CD14-positive monocyte (primary cell): ENCODE data around the gene OSBPL1A. TPM values are rescaled to one million over a fixed set of nuclear protein-coding genes. Genes with fewer than 3 reads are reported as not detected.

Source experiments
- DNase-seq, 3 donors: peaks; one replicate each; pipeline ENCODE4 v3.0.0-alpha.2; 2011 to 2022
- H2AFZ ChIP-seq: 2 replicates; pipeline ENCODE4 v1.6.0; 2012; ENCODE audit warnings: mild to moderate bottlenecking, low read depth, low read length, inconsistent platforms; ENCODE audit not compliant: insufficient read depth, poor library complexity, severe bottlenecking
- H3K27ac ChIP-seq, 2 donors: 1 replicate in 1 of 2; 2 replicates in 1 of 2; pipeline ENCODE4 v1.5.1; 2012 to 2013; ENCODE audit warnings: low read length in 2 of 2, control low read depth in 1 of 2, inconsistent platforms in 1 of 2, low read depth in 1 of 2, mild to moderate bottlenecking in 1 of 2
- H3K27me3 ChIP-seq, 2 donors: one replicate each; pipeline versions ENCODE4 v1.6.0 to v1.6.1; 2011 to 2013; ENCODE audit warnings: low read length in 2 of 2; ENCODE audit not compliant: control insufficient read depth in 2 of 2, insufficient read depth in 2 of 2
- H3K36me3 ChIP-seq, 2 donors: replicated peaks in 1 of 2; 1 replicate in 1 of 2; 2 replicates in 1 of 2; pipeline versions ENCODE4 v1.5.1 to v1.6.1; 2012 to 2013; ENCODE audit warnings: low read length in 2 of 2, control low read depth in 1 of 2, inconsistent platforms in 1 of 2, mild to moderate bottlenecking in 1 of 2; ENCODE audit not compliant: insufficient read depth in 2 of 2, control insufficient read depth in 1 of 2
- H3K4me1 ChIP-seq, 2 donors: 1 replicate in 1 of 2; 2 replicates in 1 of 2; pipeline versions ENCODE4 v1.5.1 to v1.6.1; 2012 to 2013; ENCODE audit warnings: low read length in 2 of 2, control low read depth in 1 of 2, inconsistent platforms in 1 of 2, mild to moderate bottlenecking in 1 of 2, moderate library complexity in 1 of 2; ENCODE audit not compliant: insufficient read depth in 2 of 2, control insufficient read depth in 1 of 2
- H3K4me2 ChIP-seq: replicated peaks from 2 replicates; pipeline ENCODE3; 2012; ENCODE audit warnings: low read length, moderate library complexity, mild to moderate bottlenecking; ENCODE audit not compliant: poor library complexity, severe bottlenecking; ENCODE audit errors: extremely low read depth
- H3K4me3 ChIP-seq, 3 experiments: fragments of 200-600 bp in 1 of 3; sonication (generic) in 1 of 3; replicated peaks in 1 of 3; 1 replicate in 2 of 3; 2 replicates in 1 of 3; pipeline ENCODE4 v1.5.1; 2011 to 2013; ENCODE audit warnings: low read length in 3 of 3, mild to moderate bottlenecking in 3 of 3, control low read depth in 2 of 3, low read depth in 2 of 3, inconsistent platforms in 1 of 3, moderate library complexity in 1 of 3
- H3K79me2 ChIP-seq: 2 replicates; pipeline ENCODE4 v1.6.0; 2012; ENCODE audit warnings: mild to moderate bottlenecking, control low read depth, inconsistent platforms, low read length, moderate library complexity; ENCODE audit not compliant: insufficient read depth
- H3K9ac ChIP-seq: 2 replicates; pipeline ENCODE4 v1.6.0; 2017; ENCODE audit warnings: low read length, mild to moderate bottlenecking; ENCODE audit not compliant: insufficient read depth, poor library complexity, severe bottlenecking
- H3K9me3 ChIP-seq, 2 donors: replicated peaks in 1 of 2; 1 replicate in 1 of 2; 2 replicates in 1 of 2; pipeline versions ENCODE4 v1.5.1 to v1.6.1; 2012 to 2013; ENCODE audit warnings: low read length in 2 of 2, control low read depth in 1 of 2; ENCODE audit not compliant: control insufficient read depth in 1 of 2, insufficient read depth in 1 of 2
- H4K20me1 ChIP-seq: 2 replicates; pipeline ENCODE4 v1.6.0; 2012; ENCODE audit warnings: mild to moderate bottlenecking, low read length, control low read depth, moderate library complexity; ENCODE audit not compliant: insufficient read depth
- H3K27ac Mint-ChIP-seq, 7 donors: one replicate each; pipeline ENCODE4 v1.8.0; 2020; ENCODE audit warnings: mild to moderate bottlenecking in 7 of 7, mixed read lengths in 7 of 7, moderate library complexity in 6 of 7, inconsistent platforms in 2 of 7
- H3K27me3 Mint-ChIP-seq, 3 donors: one replicate each; pipeline ENCODE4 v1.8.0; 2021 to 2022; ENCODE audit warnings: low read depth in 3 of 3, mild to moderate bottlenecking in 3 of 3, mixed read lengths in 3 of 3, moderate library complexity in 3 of 3, inconsistent platforms in 1 of 3
- H3K36me3 Mint-ChIP-seq, 2 donors: one replicate each; pipeline ENCODE4 v1.8.0; 2020; ENCODE audit warnings: mixed read lengths in 2 of 2, inconsistent platforms in 1 of 2, mild to moderate bottlenecking in 1 of 2
- H3K4me1 Mint-ChIP-seq: one replicate; pipeline ENCODE4 v1.8.0; 2020; ENCODE audit warnings: mild to moderate bottlenecking, mixed read lengths
- H3K4me3 Mint-ChIP-seq, 2 donors: one replicate each; pipeline ENCODE4 v1.8.0; 2020; ENCODE audit warnings: mild to moderate bottlenecking in 2 of 2, mixed read lengths in 2 of 2, moderate library complexity in 1 of 2
- H3K9me3 Mint-ChIP-seq, 7 donors: one replicate each; pipeline ENCODE4 v1.8.0; 2020 to 2022; ENCODE audit warnings: mixed read lengths in 7 of 7, mild to moderate bottlenecking in 6 of 7, moderate library complexity in 6 of 7, inconsistent platforms in 2 of 7
- WGBS: methylation state at CpG from one replicate; pipeline ENCODE4 v1.1.5; 2013; ENCODE audit warnings: missing lambda C conversion rate; ENCODE audit not compliant: insufficient coverage; 5-methylcytosine and 5-hydroxymethylcytosine counted together
- intact Hi-C, 2 donors: fragments of 100-400 bp; cut with micrococcal nuclease; formaldehyde crosslinking; loops; one replicate each; pipeline versions ENCODE4 v1.15.0 to v1.15.1; 2023
- polyA plus RNA-seq, 3 donors: library from polyadenylated mRNA; depleted of rRNA in 1 of 3; unstranded in 2 of 3; stranded (reverse) in 1 of 3; fragments of 300-500 nt in 2 of 3; fragments of >200 nt in 1 of 3; fragmentation: Illumina TruSeq in 2 of 3; gene quantifications; 1 replicate in 2 of 3; 2 replicates in 1 of 3; pipeline ENCODE4 v1.2.3, GENCODE V29; 2012 to 2021
- TF ChIP-seq, protein P1 (sequence below): fragments of 200-600 bp; IDR thresholded peaks from one replicate; pipeline ENCODE4 v1.8.0; 2022; ENCODE audit warnings: antibody characterized with exemption, mild to moderate bottlenecking

OSBPL1A gene
- polyA plus RNA-seq, 3 donors, result 6.3 to 9.1 (median 7.1) TPM

DNA sequence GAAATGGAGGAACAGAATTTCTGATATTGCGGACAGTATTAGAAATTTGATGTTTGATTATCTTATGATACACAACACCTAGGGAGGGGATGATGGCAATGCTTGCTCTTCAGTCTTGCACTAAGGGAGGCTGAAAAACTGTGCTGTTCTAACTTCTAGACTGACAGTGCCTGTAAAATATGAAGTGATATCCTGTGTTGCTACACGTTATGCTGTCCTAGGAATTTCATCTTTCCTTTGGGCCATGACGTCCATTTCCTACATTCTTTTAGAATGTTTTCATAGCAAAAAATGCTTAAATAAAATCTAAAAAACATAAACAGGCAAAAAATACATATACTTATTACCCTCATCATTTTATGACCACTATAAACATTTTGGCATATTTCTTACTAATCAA is 55.3 kb downstream of the OSBPL1A start:
- no peak overlapping the region for H3K4me3 Mint-ChIP-seq
- no peaks in the 10 kb centered on the region for H4K20me1 ChIP-seq
- H3K4me3 ChIP-seq, result no peak overlapping the region
- TF ChIP-seq, protein P1, sequence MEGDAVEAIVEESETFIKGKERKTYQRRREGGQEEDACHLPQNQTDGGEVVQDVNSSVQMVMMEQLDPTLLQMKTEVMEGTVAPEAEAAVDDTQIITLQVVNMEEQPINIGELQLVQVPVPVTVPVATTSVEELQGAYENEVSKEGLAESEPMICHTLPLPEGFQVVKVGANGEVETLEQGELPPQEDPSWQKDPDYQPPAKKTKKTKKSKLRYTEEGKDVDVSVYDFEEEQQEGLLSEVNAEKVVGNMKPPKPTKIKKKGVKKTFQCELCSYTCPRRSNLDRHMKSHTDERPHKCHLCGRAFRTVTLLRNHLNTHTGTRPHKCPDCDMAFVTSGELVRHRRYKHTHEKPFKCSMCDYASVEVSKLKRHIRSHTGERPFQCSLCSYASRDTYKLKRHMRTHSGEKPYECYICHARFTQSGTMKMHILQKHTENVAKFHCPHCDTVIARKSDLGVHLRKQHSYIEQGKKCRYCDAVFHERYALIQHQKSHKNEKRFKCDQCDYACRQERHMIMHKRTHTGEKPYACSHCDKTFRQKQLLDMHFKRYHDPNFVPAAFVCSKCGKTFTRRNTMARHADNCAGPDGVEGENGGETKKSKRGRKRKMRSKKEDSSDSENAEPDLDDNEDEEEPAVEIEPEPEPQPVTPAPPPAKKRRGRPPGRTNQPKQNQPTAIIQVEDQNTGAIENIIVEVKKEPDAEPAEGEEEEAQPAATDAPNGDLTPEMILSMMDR, result no peak
- no peak overlapping the region for H3K9ac ChIP-seq
- H3K27ac Mint-ChIP-seq, result no peak overlapping the region
- DNase-seq, result no peak
- H3K36me3 ChIP-seq, result peaks cover 5 to 24% of the 10 kb centered on the region in 2 donors
- no peak overlapping the region for H3K4me2 ChIP-seq
- intact Hi-C loops, result no loop called here
- no peaks in the 10 kb centered on the region for H3K79me2 ChIP-seq
- WGBS, result no CpG with 5 or more reads among the region's 3 CpGs
- H3K4me1 Mint-ChIP-seq, result no peaks in the 10 kb centered on the region
- no peaks in the 10 kb centered on the region for H3K9me3 Mint-ChIP-seq
- H3K4me1 ChIP-seq, result no peaks in the 10 kb centered on the region
- H3K27ac ChIP-seq, result no peak overlapping the region
- H2AFZ ChIP-seq, result no peak overlapping the region
- H3K36me3 Mint-ChIP-seq, result peaks cover 29 to 40% of the 10 kb centered on the region in 2 donors
- H3K9me3 ChIP-seq, result no peaks in the 10 kb centered on the region
- no peaks in the 10 kb centered on the region for H3K27me3 ChIP-seq
- H3K27me3 Mint-ChIP-seq, result no peaks in the 10 kb centered on the region

DNA sequence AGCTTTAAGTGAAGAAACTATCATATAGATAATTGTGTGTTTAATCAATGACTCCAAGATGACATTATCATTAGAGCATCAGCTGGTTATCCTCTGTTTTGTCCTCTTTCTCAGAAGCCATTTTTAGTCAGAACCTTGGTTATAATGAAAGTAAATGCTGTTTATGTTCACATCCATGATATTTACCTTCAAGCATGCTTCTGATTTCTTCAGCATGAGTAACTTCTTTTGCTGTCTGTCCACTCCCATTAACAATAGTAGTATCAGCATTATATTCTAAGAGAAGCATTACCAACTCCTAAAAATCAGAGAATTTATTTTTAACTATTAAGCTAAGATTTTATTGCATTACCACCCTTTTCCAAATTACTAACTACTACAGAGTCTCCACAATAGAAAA is 56.3 kb downstream of the OSBPL1A start:
- H3K4me3 Mint-ChIP-seq, result no peak overlapping the region
- H3K36me3 Mint-ChIP-seq, result peaks cover 30 to 37% of the 10 kb centered on the region in 2 donors
- intact Hi-C loops, result no loop called here
- Histone ChIP-seq H4K20me1 (no peaks in the 10 kb centered on the region), H3K4me2 (no peak overlapping the region), H2AFZ (no peak overlapping the region), H3K4me1 (no peaks in the 10 kb centered on the region), H3K79me2 (no peaks in the 10 kb centered on the region), H3K27ac (no peak overlapping the region), H3K4me3 (no peak overlapping the region), H3K9me3 (no peaks in the 10 kb centered on the region), H3K9ac (no peak overlapping the region), H3K36me3 (peaks cover 3 to 23% of the 10 kb centered on the region in 2 donors), H3K27me3 (no peaks in the 10 kb centered on the region)
- TF ChIP-seq, protein P1, result no peak
- H3K9me3 Mint-ChIP-seq, result no peaks in the 10 kb centered on the region
- no peaks in the 10 kb centered on the region for H3K4me1 Mint-ChIP-seq
- H3K27ac Mint-ChIP-seq, result no peak overlapping the region
- H3K27me3 Mint-ChIP-seq, result no peaks in the 10 kb centered on the region
- DNase-seq, result no peak
